Measurements from ENCODE around the gene AGK. TPM values are rescaled to one million over a fixed set of nuclear protein-coding genes. Genes with fewer than 3 reads are reported as not detected.

Gene AGK
- total RNA-seq, 1 experiment from 2014 or later, result 44.1 TPM

DNA sequence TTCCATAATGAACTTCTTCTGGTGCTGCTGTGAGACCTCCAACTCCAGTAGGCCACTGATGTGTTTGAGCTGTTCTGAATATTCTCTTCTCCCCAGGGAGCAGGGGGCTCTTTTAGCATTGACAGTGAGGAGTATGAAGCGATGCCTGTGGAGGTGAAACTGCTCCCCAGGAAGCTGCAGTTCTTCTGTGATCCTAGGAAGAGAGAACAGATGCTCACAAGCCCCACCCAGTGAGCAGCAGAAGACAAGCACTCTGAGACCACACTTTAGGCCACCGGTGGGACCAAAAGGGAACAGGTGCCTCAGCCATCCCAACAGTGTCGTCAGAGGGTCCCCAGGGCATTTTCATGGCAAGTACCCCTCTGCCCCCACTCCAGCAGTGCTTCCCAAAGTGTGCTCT is 101.5 kb downstream of the AGK start:
- H3K79me2 ChIP-seq (ENCODE audit: low read depth), result no peaks in the 10 kb centered on the region
- peaks cover 19% of the 10 kb centered on the region; the same call in 1 of the 2 replicates for H3K36me3 ChIP-seq (ENCODE audit: low read depth)
- H2AFZ ChIP-seq, result no peak overlapping the region
- BruUV-seq (replicated peaks), result no TSS peak
- DNase-seq, result no peak
- no peaks in the 10 kb centered on the region for H3K9me2 ChIP-seq (ENCODE audit: insufficient read depth)
- intact Hi-C loops (cut with micrococcal nuclease; ENCODE audit: unreplicated experiment), result loop anchor here (5.0 kb wide), 4 partner anchors 380 to 1135 kb away; no protein-coding TSS in a partner anchor
- H3K4me2 ChIP-seq, result no peak overlapping the region
- peaks cover 7% of the 10 kb centered on the region; the same call in 1 of the 2 replicates for H3F3A ChIP-seq (ENCODE audit: insufficient read depth, low read depth)
- H3K27ac ChIP-seq, result no peak overlapping the region
- H4K20me1 ChIP-seq (ENCODE audit: insufficient read depth), result no peaks in the 10 kb centered on the region
- no peaks in the 10 kb centered on the region for H3K9me3 ChIP-seq (ENCODE audit: insufficient read depth, low read depth)
- no peaks in the 10 kb centered on the region for H3K27me3 ChIP-seq (ENCODE audit: insufficient read depth, low read depth)
- no peak for TF ChIP-seq EZH2 (IDR thresholded peaks at IDR 0.05; ENCODE audit: low read depth)
- TF ChIP-seq, protein P1, sequence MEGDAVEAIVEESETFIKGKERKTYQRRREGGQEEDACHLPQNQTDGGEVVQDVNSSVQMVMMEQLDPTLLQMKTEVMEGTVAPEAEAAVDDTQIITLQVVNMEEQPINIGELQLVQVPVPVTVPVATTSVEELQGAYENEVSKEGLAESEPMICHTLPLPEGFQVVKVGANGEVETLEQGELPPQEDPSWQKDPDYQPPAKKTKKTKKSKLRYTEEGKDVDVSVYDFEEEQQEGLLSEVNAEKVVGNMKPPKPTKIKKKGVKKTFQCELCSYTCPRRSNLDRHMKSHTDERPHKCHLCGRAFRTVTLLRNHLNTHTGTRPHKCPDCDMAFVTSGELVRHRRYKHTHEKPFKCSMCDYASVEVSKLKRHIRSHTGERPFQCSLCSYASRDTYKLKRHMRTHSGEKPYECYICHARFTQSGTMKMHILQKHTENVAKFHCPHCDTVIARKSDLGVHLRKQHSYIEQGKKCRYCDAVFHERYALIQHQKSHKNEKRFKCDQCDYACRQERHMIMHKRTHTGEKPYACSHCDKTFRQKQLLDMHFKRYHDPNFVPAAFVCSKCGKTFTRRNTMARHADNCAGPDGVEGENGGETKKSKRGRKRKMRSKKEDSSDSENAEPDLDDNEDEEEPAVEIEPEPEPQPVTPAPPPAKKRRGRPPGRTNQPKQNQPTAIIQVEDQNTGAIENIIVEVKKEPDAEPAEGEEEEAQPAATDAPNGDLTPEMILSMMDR (conservative IDR thresholded peaks at IDR 0.05), result no peak
- H3K4me3 ChIP-seq, result no peak overlapping the region
- CTCF ChIA-PET, result interaction anchor here (0.6 to 1.3 kb wide), 2 partner anchors 9 to 1263 kb away, joined by 3 read pairs; no protein-coding TSS in a partner anchor
- peaks cover 6% of the 10 kb centered on the region for H3K4me1 ChIP-seq (replicated peaks; ENCODE audit: insufficient read depth)
- POLR2A ChIA-PET (ENCODE audit: unreplicated experiment), result no interaction called here

DNA sequence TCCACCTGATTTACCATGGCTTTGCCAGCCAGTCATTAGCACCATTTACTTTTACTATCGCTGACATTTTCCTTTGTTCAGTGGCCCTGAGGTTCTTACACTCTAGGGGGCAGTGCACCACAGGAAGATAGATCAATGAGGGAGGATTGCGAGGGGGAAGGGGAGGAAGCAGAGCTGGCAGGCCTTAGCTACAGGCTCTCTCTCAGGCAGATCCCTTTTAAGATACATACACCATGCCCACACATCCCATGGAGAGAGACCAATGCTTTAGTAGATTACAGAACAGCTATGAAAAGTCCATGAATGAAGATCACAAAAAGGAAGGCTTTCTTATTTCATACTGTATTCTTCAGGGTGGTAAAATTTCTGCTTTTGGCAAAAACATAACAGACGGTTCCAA is 103.3 kb downstream of the AGK start:
- Histone ChIP-seq H3K27me3 (ENCODE audit: insufficient read depth, low read depth) (no peaks in the 10 kb centered on the region), H3K36me3 (ENCODE audit: low read depth) (peaks cover 19% of the 10 kb centered on the region; the same call in 1 of the 2 replicates), H2AFZ (no peak overlapping the region), H3K9me2 (ENCODE audit: insufficient read depth) (no peaks in the 10 kb centered on the region), H3K4me1 (replicated peaks; ENCODE audit: insufficient read depth) (peaks cover 6% of the 10 kb centered on the region), H3K27ac (no peak overlapping the region), H4K20me1 (ENCODE audit: insufficient read depth) (no peaks in the 10 kb centered on the region), H3K9me3 (ENCODE audit: insufficient read depth, low read depth) (no peaks in the 10 kb centered on the region), H3K79me2 (ENCODE audit: low read depth) (no peaks in the 10 kb centered on the region), H3F3A (ENCODE audit: insufficient read depth, low read depth) (peaks cover 7% of the 10 kb centered on the region; the same call in 1 of the 2 replicates), H3K4me3 (no peak overlapping the region), H3K4me2 (no peak overlapping the region)
- BruUV-seq (replicated peaks), result no TSS peak
- ChIA-PET CTCF (interaction anchor here (0.6 to 1.4 kb wide), 5 partner anchors 9 to 131 kb away, joined by 4 to 17 read pairs (median 5); partner anchors contain the start of gene SSBP1), POLR2A (ENCODE audit: unreplicated experiment) (interaction anchor here (0.6 to 1.2 kb wide), 2 partner anchors 83 to 221 kb away, joined by 3 to 6 read pairs; partner anchors contain the start of gene SSBP1)
- peak; percentile 56 to 69 for DNase-seq
- intact Hi-C loops (cut with micrococcal nuclease; ENCODE audit: unreplicated experiment), result loop anchor here (1.0 to 5.0 kb wide), 7 partner anchors 84 to 1137 kb away; partner anchors contain the start of gene SSBP1
- TF ChIP-seq, protein P1 (conservative IDR thresholded peaks at IDR 0.05), result peak; percentile 79
- no peak for TF ChIP-seq EZH2 (IDR thresholded peaks at IDR 0.05; ENCODE audit: low read depth)

GRCh38 chr7:141659501-141659900 is 108.3 kb downstream of the AGK start:
- TF ChIP-seq, protein P1 (conservative IDR thresholded peaks at IDR 0.05), result no peak
- TF ChIP-seq EZH2 (IDR thresholded peaks at IDR 0.05; ENCODE audit: low read depth), result no peak
- no peaks in the 10 kb centered on the region for H3K79me2 ChIP-seq (ENCODE audit: low read depth)
- H3K27ac ChIP-seq, result no peak overlapping the region
- no peak overlapping the region for H3K4me2 ChIP-seq
- intact Hi-C loops (cut with micrococcal nuclease; ENCODE audit: unreplicated experiment), result no loop called here
- H3K27me3 ChIP-seq (ENCODE audit: insufficient read depth, low read depth), result no peaks in the 10 kb centered on the region
- ChIA-PET POLR2A (ENCODE audit: unreplicated experiment) (no interaction called here), CTCF (no interaction called here)
- H3K4me3 ChIP-seq, result no peak overlapping the region
- H4K20me1 ChIP-seq (ENCODE audit: insufficient read depth), result no peaks in the 10 kb centered on the region
- DNase-seq, result no peak
- no peak overlapping the region for H2AFZ ChIP-seq
- H3K4me1 ChIP-seq (replicated peaks; ENCODE audit: insufficient read depth), result peaks cover 29% of the 10 kb centered on the region
- H3K9me3 ChIP-seq (ENCODE audit: insufficient read depth, low read depth), result no peaks in the 10 kb centered on the region
- no TSS peak for BruUV-seq (replicated peaks)
- H3F3A ChIP-seq (ENCODE audit: insufficient read depth, low read depth), result peaks cover 29% of the 10 kb centered on the region
- peaks cover 37% of the 10 kb centered on the region; the same call in 1 of the 2 replicates for H3K36me3 ChIP-seq (ENCODE audit: low read depth)
- H3K9me2 ChIP-seq (ENCODE audit: insufficient read depth), result no peaks in the 10 kb centered on the region

All from PC-9 (cell line).